ENCODE data around the gene ADARB2.

GRCh38 chr10:1557081-1557480, 180.2 kb downstream of the ADARB2 start:
- TF ChIP-seq POLR2A (IDR thresholded peaks at IDR 0.05) (no peak), EP300 (IDR thresholded peaks at IDR 0.05) (no peak), POLR2AphosphoS5 (IDR thresholded peaks at IDR 0.05) (no peak)
